ENCODE results near the gene NCAN. TPM values are rescaled to one million over a fixed set of nuclear protein-coding genes. Genes with fewer than 3 reads are reported as not detected.

The NCAN gene
- total and polyA plus RNA-seq, 9 of the 15 experiments (the other 6 are each of a cell fraction or from before 2014, with no cell fraction given) = 0.04 TPM; not detected in 8

GRCh38 chr19:19278315-19278714, 66.6 kb downstream of the NCAN start (continued):
- TF ChIP-seq ZBTB11 (CRISPR knock-in tag; IDR thresholded peaks at IDR 0.05) = no peak
- TF ChIP-seq ZNF311 (CRISPR knock-in tag; IDR thresholded peaks at IDR 0.05) = no peak
- no peak for TF ChIP-seq EWSR1 (IDR thresholded peaks at IDR 0.05; ENCODE audit: borderline replicate concordance, low read depth, partially characterized antibody)
- no peak for TF ChIP-seq ZNF589 (CRISPR knock-in tag; IDR thresholded peaks at IDR 0.05; ENCODE audit: low read depth)
- TF ChIP-seq HDAC1 (IDR thresholded peaks at IDR 0.05) = no peak
- no peak for TF ChIP-seq SAFB (IDR thresholded peaks at IDR 0.05; ENCODE audit: borderline replicate concordance, low read depth, low read length)
- no peak for TF ChIP-seq MEIS2 (IDR thresholded peaks at IDR 0.05; ENCODE audit: partially characterized antibody)
- no peak for TF ChIP-seq MIER1 (IDR thresholded peaks at IDR 0.05; ENCODE audit: low read depth)
- no peak for TF ChIP-seq PHF8 (IDR thresholded peaks at IDR 0.05; ENCODE audit: borderline replicate concordance, low read length)

All from K562 (cell line).